ENCODE measurements around the gene NRXN3.

The NRXN3 gene

DNA sequence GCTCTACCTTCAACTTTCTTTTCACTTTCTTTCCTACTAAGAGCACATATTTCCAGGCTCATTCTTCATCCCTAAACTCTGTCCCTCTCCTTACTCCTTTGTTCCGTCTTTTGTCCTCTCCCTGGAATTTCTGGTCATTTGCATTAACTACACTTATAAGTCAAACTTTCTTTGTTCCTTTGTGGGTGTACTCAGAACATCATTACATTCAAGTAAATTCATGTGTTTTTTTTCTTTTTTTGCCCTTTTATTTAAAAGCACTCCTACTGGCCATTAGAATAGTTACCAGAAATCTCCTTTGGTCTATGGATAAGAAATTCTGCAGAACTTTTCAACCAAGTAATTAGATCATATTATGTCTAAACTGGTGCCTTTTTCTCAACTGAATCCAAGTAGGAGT is 1238.5 kb downstream of the NRXN3 start:
- H3K4me3 Mint-ChIP-seq, result no peak overlapping the region
- peaks cover 8% of the 10 kb centered on the region for H3K9me3 Mint-ChIP-seq
- H3K27me3 Mint-ChIP-seq, result no peaks in the 10 kb centered on the region
- H3K36me3 Mint-ChIP-seq (ENCODE audit: low read depth), result no peaks in the 10 kb centered on the region
- H3K27ac Mint-ChIP-seq, result no peak overlapping the region
- intact Hi-C loops (cut with micrococcal nuclease), result no loop called here
- H3K4me1 Mint-ChIP-seq (ENCODE audit: low read depth), result no peaks in the 10 kb centered on the region

GRCh38 chr14:79411403-79412174 is 1241.4 kb downstream of the NRXN3 start:
- intact Hi-C loops (cut with micrococcal nuclease), result no loop called here

GRCh38 chr14:79412822-79413221 is 1242.6 kb downstream of the NRXN3 start:
- H3K27ac Mint-ChIP-seq, result no peak overlapping the region
- no peak overlapping the region for H3K4me3 Mint-ChIP-seq
- H3K4me1 Mint-ChIP-seq (ENCODE audit: low read depth), result no peaks in the 10 kb centered on the region
- intact Hi-C loops (cut with micrococcal nuclease), result no loop called here
- H3K36me3 Mint-ChIP-seq (ENCODE audit: low read depth), result no peaks in the 10 kb centered on the region
- H3K27me3 Mint-ChIP-seq, result no peaks in the 10 kb centered on the region
- H3K9me3 Mint-ChIP-seq, result peaks cover 8% of the 10 kb centered on the region

More at GRCh38 chr14:79411403-79412174, 1241.4 kb downstream of the NRXN3 start:
- peaks cover 8% of the 10 kb centered on the region for H3K9me3 Mint-ChIP-seq
- no peak overlapping the region for H3K27ac Mint-ChIP-seq
- H3K4me1 Mint-ChIP-seq (ENCODE audit: low read depth), result no peaks in the 10 kb centered on the region
- H3K27me3 Mint-ChIP-seq, result no peaks in the 10 kb centered on the region
- H3K4me3 Mint-ChIP-seq, result no peak overlapping the region
- no peaks in the 10 kb centered on the region for H3K36me3 Mint-ChIP-seq (ENCODE audit: low read depth)

DNA sequence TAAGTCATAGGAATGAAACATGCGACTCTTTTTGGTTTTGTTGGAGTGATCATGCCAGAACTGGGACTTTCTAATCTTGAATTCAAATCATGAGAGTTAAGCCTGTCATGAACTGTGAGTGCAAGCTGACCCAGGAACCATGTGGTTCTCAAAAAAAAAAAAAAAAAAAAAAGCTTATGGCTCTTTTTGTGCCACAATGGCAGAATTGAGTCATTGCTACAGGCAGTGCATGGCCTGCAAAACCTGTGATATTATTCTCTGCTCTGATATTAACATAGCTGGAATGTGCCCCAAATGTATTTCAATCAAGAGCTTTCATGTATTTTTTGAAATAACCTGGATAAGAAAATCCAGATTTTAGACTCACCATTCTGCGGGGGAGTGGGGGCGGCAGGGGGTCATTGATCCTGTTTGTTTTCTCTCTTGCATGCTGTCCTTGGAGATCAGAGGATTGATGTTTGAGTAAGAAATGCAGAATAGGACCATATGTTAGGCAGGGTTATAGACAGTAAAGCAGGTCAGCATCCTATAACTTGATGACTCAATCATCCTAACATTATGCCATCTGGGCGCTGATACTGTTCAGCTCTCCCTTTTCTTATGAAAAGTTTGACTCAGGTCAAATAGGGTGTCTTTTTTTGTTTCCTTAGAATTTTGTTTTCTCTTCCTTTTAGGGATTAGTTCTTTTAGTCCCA is 1243.7 kb downstream of the NRXN3 start:
- no peaks in the 10 kb centered on the region for H3K4me1 Mint-ChIP-seq (ENCODE audit: low read depth)
- intact Hi-C loops (cut with micrococcal nuclease), result no loop called here

GRCh38 chr14:79415726-79416125 is 1245.6 kb downstream of the NRXN3 start:
- Mint-ChIP-seq H3K4me1 (ENCODE audit: low read depth) (no peaks in the 10 kb centered on the region), H3K27me3 (no peaks in the 10 kb centered on the region), H3K9me3 (peaks cover 4% of the 10 kb centered on the region), H3K27ac (no peak overlapping the region), H3K36me3 (ENCODE audit: low read depth) (no peaks in the 10 kb centered on the region), H3K4me3 (no peak overlapping the region)
- intact Hi-C loops (cut with micrococcal nuclease), result no loop called here

More for the DNA sequence above, 1243.7 kb downstream of the NRXN3 start:
- Mint-ChIP-seq H3K9me3 (peaks cover 8% of the 10 kb centered on the region), H3K27ac (no peak overlapping the region), H3K4me3 (no peak overlapping the region), H3K36me3 (ENCODE audit: low read depth) (no peaks in the 10 kb centered on the region), H3K27me3 (no peaks in the 10 kb centered on the region)

GRCh38 chr14:79417961-79418360 is 1247.8 kb downstream of the NRXN3 start:
- Mint-ChIP-seq H3K27me3 (no peaks in the 10 kb centered on the region), H3K36me3 (ENCODE audit: low read depth) (no peaks in the 10 kb centered on the region), H3K4me1 (ENCODE audit: low read depth) (no peaks in the 10 kb centered on the region), H3K27ac (no peak overlapping the region), H3K4me3 (no peak overlapping the region), H3K9me3 (no peaks in the 10 kb centered on the region)
- intact Hi-C loops (cut with micrococcal nuclease), result no loop called here

DNA sequence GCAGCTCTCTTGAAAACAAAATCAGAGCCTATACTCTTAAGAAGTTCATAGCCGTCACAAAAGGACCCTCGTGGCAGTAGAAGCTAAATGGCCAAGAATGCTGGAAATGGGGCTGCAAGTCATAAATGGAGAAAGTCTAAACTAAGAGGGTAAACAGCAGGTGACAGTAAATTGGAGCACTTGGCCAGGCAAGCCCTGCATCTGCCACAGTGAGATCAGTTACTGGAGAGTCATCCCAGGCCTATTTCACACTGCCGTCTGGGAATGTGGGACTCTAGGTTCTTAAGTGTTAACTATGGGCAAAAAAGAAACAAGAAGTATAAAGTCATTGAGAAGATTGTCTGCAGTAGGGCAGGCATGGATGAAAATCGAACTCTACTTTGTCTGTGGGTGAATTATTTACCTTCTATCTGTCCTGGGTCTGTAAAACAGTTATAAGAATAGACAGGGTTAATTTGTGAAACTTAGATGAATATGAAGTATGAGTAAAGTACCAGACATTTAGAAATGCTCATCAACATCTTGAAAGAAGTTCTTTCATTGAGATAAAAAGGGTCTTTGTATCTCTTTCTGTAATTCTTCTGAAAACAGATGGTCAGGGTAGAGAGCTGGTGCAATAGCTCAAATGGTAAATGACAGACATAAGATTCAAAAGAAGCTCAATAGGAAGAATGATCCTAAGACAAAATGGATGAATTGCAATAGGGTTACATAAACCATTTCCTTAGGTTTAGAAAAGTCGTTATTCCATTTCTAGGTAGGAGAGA is 1248.7 kb downstream of the NRXN3 start:
- no peak overlapping the region for H3K27ac Mint-ChIP-seq
- no peaks in the 10 kb centered on the region for H3K36me3 Mint-ChIP-seq (ENCODE audit: low read depth)
- H3K27me3 Mint-ChIP-seq, result no peaks in the 10 kb centered on the region
- no peak overlapping the region for H3K4me3 Mint-ChIP-seq
- intact Hi-C loops (cut with micrococcal nuclease), result no loop called here
- no peaks in the 10 kb centered on the region for H3K9me3 Mint-ChIP-seq
- no peaks in the 10 kb centered on the region for H3K4me1 Mint-ChIP-seq (ENCODE audit: low read depth)

- no peaks in the 10 kb centered on the region for H3K9me3 Mint-ChIP-seq
- intact Hi-C loops (cut with micrococcal nuclease), result no loop called here
Observed at GRCh38 chr14:79419571-79420327, 1249.6 kb downstream of the NRXN3 start.

DNA sequence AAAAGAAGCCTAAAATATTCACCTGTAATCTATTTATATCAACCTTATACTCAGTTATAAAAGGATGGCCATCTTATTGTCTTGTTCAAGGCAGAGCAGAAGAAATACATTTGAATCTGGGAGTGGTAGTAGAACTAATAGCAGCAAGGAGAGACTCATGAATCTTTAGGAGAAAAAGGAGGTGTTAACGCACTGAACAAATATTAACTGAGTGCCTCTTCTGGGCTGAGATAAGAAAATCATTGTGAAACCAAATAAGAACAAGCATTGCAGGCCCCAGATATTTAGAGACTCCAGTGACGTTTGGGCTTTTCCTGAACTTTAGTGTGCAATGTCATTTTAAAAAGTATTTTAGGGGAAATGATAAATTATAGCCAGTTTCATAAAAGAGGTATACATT is 1250.6 kb downstream of the NRXN3 start:
- no peaks in the 10 kb centered on the region for H3K36me3 Mint-ChIP-seq (ENCODE audit: low read depth)
- no peak overlapping the region for H3K4me3 Mint-ChIP-seq
- no peaks in the 10 kb centered on the region for H3K27me3 Mint-ChIP-seq
- no peak overlapping the region for H3K27ac Mint-ChIP-seq
- intact Hi-C loops (cut with micrococcal nuclease), result no loop called here
- no peaks in the 10 kb centered on the region for H3K9me3 Mint-ChIP-seq
- no peaks in the 10 kb centered on the region for H3K4me1 Mint-ChIP-seq (ENCODE audit: low read depth)

More at GRCh38 chr14:79419571-79420327, 1249.6 kb downstream of the NRXN3 start:
- Mint-ChIP-seq H3K4me3 (no peak overlapping the region), H3K27ac (no peak overlapping the region), H3K36me3 (ENCODE audit: low read depth) (no peaks in the 10 kb centered on the region), H3K4me1 (ENCODE audit: low read depth) (no peaks in the 10 kb centered on the region), H3K27me3 (no peaks in the 10 kb centered on the region)

DNA sequence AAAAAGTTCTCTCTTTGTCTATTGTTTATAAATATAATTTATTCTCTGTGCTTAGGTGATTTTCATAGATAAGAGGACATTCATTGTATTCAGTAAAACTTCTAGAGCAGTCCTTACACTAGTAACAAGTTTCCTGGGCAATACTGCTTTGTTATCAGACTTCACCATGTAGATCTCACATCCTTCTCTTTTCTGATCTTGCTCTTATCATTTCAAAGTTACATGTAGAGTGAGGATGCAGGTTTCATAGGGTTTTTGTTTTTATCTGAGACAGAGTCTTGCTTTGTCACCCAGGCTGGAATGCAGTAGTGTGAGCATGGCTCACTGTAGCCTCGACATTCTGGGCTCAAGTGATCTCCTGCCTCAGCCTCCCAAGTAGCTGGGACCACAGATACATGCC is 1251.6 kb downstream of the NRXN3 start:
- Mint-ChIP-seq H3K9me3 (no peaks in the 10 kb centered on the region), H3K36me3 (ENCODE audit: low read depth) (no peaks in the 10 kb centered on the region), H3K27ac (no peak overlapping the region), H3K4me3 (no peak overlapping the region), H3K4me1 (ENCODE audit: low read depth) (no peaks in the 10 kb centered on the region), H3K27me3 (no peaks in the 10 kb centered on the region)
- intact Hi-C loops (cut with micrococcal nuclease), result no loop called here

DNA sequence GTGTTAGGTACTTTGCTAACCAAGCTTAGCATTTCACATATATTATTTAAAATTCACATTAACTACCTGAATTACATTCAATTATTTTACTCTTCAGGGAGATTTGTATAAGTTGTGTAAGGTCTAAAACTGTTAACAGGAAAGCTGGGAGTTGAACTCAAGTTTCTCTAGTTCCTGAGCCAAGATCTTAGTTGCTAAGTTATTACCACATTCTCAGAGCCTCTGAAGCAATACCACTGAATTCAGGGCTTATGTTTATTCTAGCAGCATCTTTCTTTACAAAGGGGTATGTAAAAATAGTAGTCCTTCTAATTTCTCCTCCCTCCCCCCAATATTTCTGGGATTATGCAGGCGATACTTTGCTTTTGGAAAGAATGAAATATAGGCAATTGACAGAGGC is 1254.3 kb downstream of the NRXN3 start:
- intact Hi-C loops (cut with micrococcal nuclease), result no loop called here
- H3K36me3 Mint-ChIP-seq (ENCODE audit: low read depth), result no peaks in the 10 kb centered on the region
- no peaks in the 10 kb centered on the region for H3K4me1 Mint-ChIP-seq (ENCODE audit: low read depth)
- H3K27ac Mint-ChIP-seq, result no peak overlapping the region
- no peaks in the 10 kb centered on the region for H3K9me3 Mint-ChIP-seq
- no peaks in the 10 kb centered on the region for H3K27me3 Mint-ChIP-seq
- no peak overlapping the region for H3K4me3 Mint-ChIP-seq

DNA sequence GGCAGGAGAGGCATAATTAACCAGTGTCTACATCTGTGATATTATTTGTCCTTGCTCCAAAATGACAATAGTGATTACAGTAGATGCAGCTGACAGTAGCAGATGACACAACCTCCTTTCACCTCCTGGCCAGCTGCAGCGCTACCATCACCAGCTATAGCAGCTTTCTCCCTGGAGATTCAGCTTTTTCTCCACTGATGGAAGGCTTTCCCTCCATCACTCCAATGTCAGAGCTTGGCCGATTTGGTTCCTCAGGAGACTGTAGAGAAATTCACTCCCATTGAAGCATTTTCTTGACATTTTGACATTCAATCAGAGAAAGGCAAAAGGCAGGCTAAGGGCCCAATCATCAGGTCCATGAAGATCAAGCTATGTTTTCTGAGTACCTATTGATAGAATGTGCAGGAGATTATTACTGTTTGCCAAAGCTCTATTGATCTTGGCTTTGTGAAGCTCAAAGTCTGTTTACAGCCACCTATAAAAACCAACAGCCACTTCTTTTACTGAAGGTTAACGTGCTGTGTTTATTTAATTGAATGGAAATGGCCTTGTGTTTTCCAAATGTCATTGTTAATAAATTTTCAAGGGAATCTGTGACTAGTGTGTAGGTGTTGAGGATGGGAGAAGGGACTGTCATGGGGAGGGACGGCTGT is 1256.1 kb downstream of the NRXN3 start:
- H3K4me3 Mint-ChIP-seq, result no peak overlapping the region
- H3K27ac Mint-ChIP-seq, result no peak overlapping the region
- H3K9me3 Mint-ChIP-seq, result no peaks in the 10 kb centered on the region
- H3K36me3 Mint-ChIP-seq (ENCODE audit: low read depth), result no peaks in the 10 kb centered on the region
- intact Hi-C loops (cut with micrococcal nuclease), result no loop called here
- H3K27me3 Mint-ChIP-seq, result no peaks in the 10 kb centered on the region
- no peaks in the 10 kb centered on the region for H3K4me1 Mint-ChIP-seq (ENCODE audit: low read depth)

DNA sequence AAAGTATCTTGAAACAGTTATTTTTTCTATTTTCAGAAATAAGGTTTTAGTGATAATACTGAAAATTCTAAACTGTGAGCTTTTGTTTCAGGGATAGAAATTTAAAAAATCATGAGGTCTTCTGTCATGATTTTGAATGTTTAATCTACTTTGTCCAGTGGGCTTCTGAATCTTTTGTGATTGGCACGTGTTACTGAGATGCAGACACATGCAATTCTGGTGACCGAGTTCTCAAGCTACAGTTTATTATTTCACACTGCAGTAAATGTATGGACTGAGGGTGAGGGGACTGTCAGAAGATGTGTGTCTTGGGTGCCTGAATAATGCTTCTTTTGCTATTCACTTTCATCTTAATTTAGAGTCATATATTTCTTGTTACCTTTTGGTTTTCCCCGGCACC is 1262.5 kb downstream of the NRXN3 start:
- Mint-ChIP-seq H3K4me3 (no peak overlapping the region), H3K9me3 (no peaks in the 10 kb centered on the region), H3K27me3 (no peaks in the 10 kb centered on the region), H3K36me3 (ENCODE audit: low read depth) (no peaks in the 10 kb centered on the region), H3K27ac (no peak overlapping the region), H3K4me1 (ENCODE audit: low read depth) (no peaks in the 10 kb centered on the region)
- intact Hi-C loops (cut with micrococcal nuclease), result no loop called here

Measured in dendritic cell treated with granulocyte-macrophage colony-stimulating factor and Interleukin-4, amounts not matched to agents 40 ng/mL and 50 ng/mL, for 4 days (primary cell).